GM21423 (cell line): Measurements from ENCODE around the gene HNF1A.

ENCODE experiments used
- ATAC-seq: cut with Tn5 transposase; IDR thresholded peaks from one replicate; pipeline ENCODE4 v1.9.1; 2021; ENCODE audit warnings: mild to moderate bottlenecking, moderate library complexity; ENCODE audit not compliant: unreplicated experiment

Gene HNF1A

DNA sequence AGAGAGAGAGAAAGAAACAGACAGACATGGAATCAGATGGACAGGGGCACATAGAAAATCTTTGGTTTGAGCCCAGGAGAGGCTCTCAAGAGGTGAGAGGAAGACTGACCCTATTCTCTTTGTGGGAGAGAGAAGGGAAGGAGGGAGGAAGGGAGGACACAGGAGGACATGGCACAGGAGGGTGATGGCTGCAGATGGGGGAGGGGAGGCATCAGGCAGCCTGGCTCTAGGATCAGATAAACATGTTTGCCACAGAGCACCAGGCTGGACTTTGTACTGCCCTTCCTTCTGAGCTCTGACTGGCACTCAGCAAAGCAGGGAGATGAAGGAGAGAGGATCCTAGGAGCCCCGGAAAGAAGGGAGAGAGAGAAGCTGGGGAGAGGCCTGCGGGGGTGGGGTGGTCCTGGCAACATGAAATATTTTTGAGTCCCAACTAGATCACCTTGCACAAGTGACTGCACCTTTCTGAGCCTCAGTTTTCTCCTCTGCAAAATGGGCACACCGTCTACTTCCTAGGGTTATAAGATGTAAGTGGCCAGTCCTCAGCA lies 6.1 kb downstream of the HNF1A start:
- ATAC-seq = no peak

DNA sequence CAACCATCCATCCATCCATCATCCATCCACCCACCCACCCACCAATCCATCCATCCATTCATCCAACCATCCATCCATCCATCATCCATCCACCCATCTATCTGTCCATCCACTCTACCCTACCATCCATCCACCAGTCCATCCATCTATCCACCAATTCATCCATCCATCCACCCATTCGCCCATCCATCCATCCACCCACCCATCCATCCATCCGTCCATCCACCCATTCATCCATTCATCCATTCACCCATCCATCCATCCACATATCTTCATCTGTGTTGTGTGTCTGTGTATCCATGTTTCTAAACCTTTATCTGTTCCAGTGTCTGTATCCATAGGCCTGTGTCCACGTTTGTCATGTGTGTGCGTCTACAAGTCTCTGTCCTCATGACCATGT lies 9.9 kb downstream of the HNF1A start:
- no peak for ATAC-seq

DNA sequence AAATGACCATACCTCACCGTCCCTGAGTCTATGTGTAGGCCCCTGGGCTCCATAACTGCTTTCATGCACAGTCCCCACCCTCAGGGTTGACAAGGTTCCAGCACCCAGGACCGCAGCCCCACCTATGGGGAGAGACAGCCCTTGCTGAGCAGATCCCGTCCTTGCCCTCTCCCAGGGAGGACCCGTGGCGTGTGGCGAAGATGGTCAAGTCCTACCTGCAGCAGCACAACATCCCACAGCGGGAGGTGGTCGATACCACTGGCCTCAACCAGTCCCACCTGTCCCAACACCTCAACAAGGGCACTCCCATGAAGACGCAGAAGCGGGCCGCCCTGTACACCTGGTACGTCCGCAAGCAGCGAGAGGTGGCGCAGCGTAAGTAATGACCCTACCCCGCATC lies 10.3 kb downstream of the HNF1A start:
- no peak for ATAC-seq

DNA sequence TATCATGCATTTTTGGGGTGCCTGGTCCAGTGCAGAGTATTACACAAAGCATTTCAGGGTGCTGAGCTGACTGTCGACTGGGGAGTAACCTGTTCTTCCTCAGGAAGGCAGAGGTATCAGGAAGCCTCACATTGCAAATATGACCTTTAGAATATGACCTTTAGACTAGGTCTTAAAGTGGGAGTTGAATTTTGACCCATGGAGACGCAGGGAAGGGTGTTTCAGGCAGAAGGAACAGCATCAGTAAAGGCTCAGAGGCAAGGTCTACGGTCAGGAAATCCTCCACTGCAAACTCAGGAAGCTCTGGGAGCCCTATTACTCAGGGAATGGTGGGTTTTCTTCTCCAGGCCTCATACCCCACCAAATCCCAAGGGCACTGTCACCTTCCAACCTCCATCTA lies 11.3 kb downstream of the HNF1A start:
- no peak for ATAC-seq

DNA sequence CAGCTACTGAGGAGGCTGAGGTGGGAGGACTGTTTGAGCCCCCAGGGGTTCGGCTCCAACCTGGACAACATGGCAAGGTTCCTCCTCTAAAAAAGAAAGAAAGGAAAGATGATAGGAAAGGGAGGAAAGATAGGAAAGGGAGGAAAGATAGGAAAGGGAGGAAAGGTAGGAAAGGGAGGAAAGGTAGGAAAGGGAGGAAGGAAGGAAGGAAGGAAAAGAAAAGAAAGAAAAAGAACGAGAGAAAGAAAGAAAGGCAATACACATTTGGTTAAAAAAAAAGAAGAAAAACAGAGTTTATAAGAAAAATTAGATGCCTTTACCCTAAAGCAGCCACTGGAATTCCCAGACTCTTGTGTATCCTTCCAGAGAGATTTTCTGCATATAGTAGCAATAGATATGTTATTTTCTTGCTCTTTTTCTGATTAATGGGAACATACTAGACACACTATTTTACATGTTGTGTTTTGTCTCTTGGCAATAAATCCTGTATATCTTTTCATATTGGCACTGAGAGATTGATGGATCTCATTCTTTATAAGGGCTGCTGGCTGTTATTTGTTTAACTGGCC lies 12.2 kb downstream of the HNF1A start:
- ATAC-seq = no peak

- no peak for ATAC-seq
Measured at GRCh38 chr12:120991965-120992364, 13.6 kb downstream of the HNF1A start.

DNA sequence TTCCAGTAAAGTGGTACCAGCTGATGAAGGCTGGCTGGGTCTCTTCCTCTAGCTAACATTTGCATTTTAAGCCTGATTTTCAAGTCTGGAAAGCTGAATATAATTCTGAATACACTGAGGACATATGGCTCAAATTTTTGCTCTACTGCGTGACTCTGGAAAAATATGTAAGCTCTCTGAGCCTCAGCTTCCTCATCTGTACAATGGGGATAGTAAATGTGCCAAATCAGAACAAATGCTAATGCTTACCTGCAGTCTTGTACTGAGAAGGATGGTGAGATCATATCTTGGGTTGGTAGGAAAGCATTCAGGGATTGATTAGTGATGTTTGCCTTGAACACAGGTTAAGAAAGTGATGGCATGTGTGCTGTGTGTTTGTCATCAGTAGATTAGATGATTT lies 14.6 kb downstream of the HNF1A start:
- no peak for ATAC-seq

GRCh38 chr12:120993496-120993895 lies 15.2 kb downstream of the HNF1A start:
- no peak for ATAC-seq

GRCh38 chr12:120994059-120994458 lies 15.7 kb downstream of the HNF1A start:
- no peak for ATAC-seq

DNA sequence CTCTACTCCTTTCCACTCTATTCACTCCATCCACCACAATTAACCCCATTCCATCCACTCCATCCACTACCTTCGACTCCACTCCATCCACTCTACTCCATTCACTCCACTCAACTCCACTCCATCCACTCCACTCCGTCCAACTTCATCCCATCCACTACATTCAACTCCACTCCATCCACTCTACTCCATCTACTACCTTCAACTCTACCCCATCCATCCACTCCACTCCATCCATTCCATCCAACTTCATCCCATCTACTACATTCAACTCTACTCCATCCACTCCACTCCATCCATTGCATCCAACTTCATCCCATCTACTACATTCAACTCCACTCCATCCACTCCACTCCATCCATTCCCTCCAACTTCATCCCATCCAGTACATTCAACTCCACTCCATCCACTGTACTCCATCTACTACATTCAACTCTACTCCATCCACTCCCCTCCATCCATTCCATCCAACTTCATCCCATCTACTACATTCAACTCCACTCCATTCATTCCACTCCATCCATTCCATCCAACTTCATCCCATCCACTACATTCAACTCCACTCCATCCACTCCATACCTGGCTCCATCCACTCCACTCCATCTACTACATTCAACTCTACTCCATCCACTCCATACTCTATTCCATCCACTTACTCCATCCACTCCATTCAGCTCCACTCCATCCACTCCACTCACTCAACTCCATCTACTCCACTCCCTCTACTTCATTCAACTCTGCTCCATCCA lies 16.4 kb downstream of the HNF1A start:
- no peak for ATAC-seq

GRCh38 chr12:120996133-120996746 lies 17.9 kb downstream of the HNF1A start:
- ATAC-seq = no peak

DNA sequence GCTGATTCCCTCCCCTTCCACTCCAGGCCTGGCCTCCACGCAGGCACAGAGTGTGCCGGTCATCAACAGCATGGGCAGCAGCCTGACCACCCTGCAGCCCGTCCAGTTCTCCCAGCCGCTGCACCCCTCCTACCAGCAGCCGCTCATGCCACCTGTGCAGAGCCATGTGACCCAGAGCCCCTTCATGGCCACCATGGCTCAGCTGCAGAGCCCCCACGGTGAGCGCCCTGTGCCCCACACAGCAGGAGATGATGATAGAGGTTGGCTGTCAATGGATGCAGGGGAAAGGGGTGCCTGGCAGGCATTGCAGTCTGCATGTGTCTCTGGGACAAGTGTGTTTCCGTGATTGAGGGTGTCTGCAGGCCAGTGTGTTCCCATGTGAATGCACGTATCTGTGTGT lies 19.1 kb downstream of the HNF1A start:
- no peak for ATAC-seq

DNA sequence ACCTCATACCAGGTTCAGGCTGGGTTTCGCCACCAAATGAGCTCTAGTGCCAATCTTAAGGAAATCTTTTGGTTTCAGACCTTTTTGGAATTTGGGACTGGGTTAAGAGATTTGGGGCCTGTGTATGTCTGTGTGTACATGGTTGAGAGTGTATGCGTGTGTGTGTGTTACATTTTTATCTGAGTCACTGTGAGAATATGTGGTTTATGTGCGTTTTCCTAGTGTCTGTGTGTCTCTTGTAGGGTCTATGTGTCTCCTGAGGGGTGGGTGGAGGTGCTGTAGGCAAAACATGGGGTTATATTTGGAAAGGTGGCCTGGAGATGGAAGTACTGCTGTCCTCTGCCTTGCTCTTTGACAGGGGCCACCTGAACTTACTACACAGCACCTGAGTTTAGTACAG lies 20.1 kb downstream of the HNF1A start:
- ATAC-seq = no peak

DNA sequence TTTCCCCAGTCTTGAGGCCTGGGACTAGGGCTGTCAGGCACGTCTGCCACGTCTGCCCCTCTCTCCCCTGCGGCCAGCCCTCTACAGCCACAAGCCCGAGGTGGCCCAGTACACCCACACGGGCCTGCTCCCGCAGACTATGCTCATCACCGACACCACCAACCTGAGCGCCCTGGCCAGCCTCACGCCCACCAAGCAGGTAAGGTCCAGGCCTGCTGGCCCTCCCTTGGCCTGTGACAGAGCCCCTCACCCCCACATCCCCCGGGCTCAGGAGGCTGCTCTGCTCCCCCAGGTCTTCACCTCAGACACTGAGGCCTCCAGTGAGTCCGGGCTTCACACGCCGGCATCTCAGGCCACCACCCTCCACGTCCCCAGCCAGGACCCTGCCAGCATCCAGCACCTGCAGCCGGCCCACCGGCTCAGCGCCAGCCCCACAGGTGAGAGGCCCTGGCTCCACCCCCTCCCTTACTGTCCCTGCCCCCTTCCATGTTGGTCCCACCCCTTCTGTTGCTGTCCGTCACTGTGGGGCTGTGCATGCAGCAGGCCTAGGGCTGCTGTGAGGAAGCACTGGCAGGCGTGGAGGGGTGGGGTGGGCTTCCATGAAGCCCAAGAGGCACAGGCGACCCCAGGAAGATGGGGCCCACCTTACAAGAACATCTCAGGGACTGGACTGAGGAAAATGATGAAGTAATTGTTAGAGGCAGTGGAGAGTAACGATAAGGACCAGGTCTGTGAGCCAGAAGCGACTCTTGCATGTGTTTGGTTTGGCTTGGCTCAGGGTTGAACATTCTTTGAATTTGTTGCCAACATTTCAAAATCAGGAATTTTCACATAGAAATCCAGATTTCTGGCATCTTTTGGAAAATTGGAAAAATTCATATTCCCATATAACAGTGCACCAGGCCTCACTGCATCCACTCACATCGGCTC lies 21.1 kb downstream of the HNF1A start:
- no peak for ATAC-seq

GRCh38 chr12:121000530-121000929 lies 22.2 kb downstream of the HNF1A start:
- ATAC-seq = no peak

- ATAC-seq = no peak
Measured at GRCh38 chr12:121001060-121001459, 22.7 kb downstream of the HNF1A start.

DNA sequence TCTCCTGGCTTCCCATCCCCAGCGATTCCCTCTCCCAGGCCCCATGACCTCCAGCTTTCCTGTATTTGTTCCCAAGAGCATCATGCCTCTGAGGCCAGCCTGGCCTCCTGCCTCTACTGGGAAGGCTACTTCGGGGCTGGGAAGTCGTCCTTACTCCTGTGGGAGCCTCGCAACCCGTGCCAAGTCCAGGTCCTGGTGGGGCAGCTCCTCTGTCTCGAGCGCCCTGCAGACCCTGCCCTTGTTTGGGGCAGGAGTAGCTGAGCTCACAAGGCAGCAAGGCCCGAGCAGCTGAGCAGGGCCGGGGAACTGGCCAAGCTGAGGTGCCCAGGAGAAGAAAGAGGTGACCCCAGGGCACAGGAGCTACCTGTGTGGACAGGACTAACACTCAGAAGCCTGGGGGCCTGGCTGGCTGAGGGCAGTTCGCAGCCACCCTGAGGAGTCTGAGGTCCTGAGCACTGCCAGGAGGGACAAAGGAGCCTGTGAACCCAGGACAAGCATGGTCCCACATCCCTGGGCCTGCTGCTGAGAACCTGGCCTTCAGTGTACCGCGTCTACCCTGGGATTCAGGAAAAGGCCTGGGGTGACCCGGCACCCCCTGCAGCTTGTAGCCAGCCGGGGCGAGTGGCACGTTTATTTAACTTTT lies 23.6 kb downstream of the HNF1A start:
- no peak for ATAC-seq

GRCh38 chr12:121003650-121004049 lies 25.3 kb downstream of the HNF1A start:
- no peak for ATAC-seq

- ATAC-seq = no peak
Measured at GRCh38 chr12:121004253-121004815, 26.0 kb downstream of the HNF1A start.

GRCh38 chr12:121005346-121005815 lies 27.0 kb downstream of the HNF1A start:
- no peak for ATAC-seq
